Measurements from ENCODE around the gene SLC39A10. TPM values are rescaled to one million over a fixed set of nuclear protein-coding genes. Genes with fewer than 3 reads are reported as not detected.

Gene SLC39A10
- total RNA-seq, 1 donor from 2014 or later = 37.4 TPM

GRCh38 chr2:195628666-195629065, 28.4 kb upstream of the SLC39A10 start:
- no peak overlapping the region for H3K27ac Mint-ChIP-seq (ENCODE audit: unreplicated experiment)
- no peak for TF ChIP-seq CTCF (IDR thresholded peaks at IDR 0.05)
- no peaks in the 10 kb centered on the region for H3K27me3 Mint-ChIP-seq (ENCODE audit: unreplicated experiment)
- DNase-seq (ENCODE audit: extremely low spot score, unreplicated experiment) = no peak
- H3K36me3 Mint-ChIP-seq (ENCODE audit: unreplicated experiment) = no peaks in the 10 kb centered on the region
- H3K9me3 Mint-ChIP-seq (ENCODE audit: unreplicated experiment) = peaks cover 3% of the 10 kb centered on the region
- H3K4me1 Mint-ChIP-seq (ENCODE audit: unreplicated experiment) = no peaks in the 10 kb centered on the region
- H3K4me3 Mint-ChIP-seq (ENCODE audit: unreplicated experiment) = no peak overlapping the region

GRCh38 chr2:195632856-195633572, 24.0 kb upstream of the SLC39A10 start:
- Mint-ChIP-seq H3K27ac (ENCODE audit: unreplicated experiment) (no peak overlapping the region), H3K4me1 (ENCODE audit: unreplicated experiment) (no peaks in the 10 kb centered on the region), H3K27me3 (ENCODE audit: unreplicated experiment) (no peaks in the 10 kb centered on the region), H3K36me3 (ENCODE audit: unreplicated experiment) (no peaks in the 10 kb centered on the region), H3K4me3 (ENCODE audit: unreplicated experiment) (no peak overlapping the region), H3K9me3 (ENCODE audit: unreplicated experiment) (peaks cover 3% of the 10 kb centered on the region)
- TF ChIP-seq CTCF (IDR thresholded peaks at IDR 0.05) = no peak
- no peak for DNase-seq (ENCODE audit: extremely low spot score, unreplicated experiment)

DNA sequence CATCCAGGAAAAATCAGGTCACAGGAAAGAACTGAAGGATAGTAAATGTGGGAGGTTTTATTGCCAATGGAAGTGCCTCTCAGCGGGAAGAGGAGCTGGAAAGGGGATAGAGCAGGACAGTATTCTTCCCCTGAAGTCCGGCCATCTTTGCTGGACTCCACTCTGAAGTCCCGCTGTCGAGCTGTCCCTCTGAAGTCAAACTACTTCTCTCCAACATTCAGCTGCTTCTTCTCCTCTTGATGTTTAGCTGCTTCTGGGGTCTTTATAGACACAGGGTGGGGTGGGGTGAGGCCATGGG, 23.5 kb upstream of the SLC39A10 start:
- TF ChIP-seq CTCF (IDR thresholded peaks at IDR 0.05) = no peak
- no peak overlapping the region for H3K4me3 Mint-ChIP-seq (ENCODE audit: unreplicated experiment)
- no peaks in the 10 kb centered on the region for H3K27me3 Mint-ChIP-seq (ENCODE audit: unreplicated experiment)
- no peak for DNase-seq (ENCODE audit: extremely low spot score, unreplicated experiment)
- H3K4me1 Mint-ChIP-seq (ENCODE audit: unreplicated experiment) = no peaks in the 10 kb centered on the region
- H3K9me3 Mint-ChIP-seq (ENCODE audit: unreplicated experiment) = peaks cover 3% of the 10 kb centered on the region
- no peak overlapping the region for H3K27ac Mint-ChIP-seq (ENCODE audit: unreplicated experiment)
- H3K36me3 Mint-ChIP-seq (ENCODE audit: unreplicated experiment) = no peaks in the 10 kb centered on the region

DNA sequence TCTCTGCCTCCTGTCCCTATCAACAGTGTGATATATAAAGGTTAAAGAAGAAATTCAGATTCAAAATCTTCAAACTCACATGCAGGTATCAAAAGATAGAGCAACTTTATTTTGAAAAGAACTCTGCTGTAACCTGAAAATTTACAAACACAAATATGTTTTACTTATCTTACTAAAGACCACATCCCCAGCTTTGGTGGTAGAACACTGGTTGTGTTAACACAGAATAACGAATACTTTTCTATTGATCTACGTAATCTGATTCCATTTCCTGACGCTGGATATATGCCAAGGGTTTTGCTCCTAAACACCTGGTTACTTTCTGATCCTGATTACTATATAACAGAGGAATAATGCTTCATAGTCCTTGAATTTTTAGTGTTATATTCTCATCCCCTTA, 23.1 kb upstream of the SLC39A10 start:
- no peak for DNase-seq (ENCODE audit: extremely low spot score, unreplicated experiment)
- TF ChIP-seq CTCF (IDR thresholded peaks at IDR 0.05) = no peak
- no peak overlapping the region for H3K4me3 Mint-ChIP-seq (ENCODE audit: unreplicated experiment)
- H3K36me3 Mint-ChIP-seq (ENCODE audit: unreplicated experiment) = no peaks in the 10 kb centered on the region
- H3K27me3 Mint-ChIP-seq (ENCODE audit: unreplicated experiment) = no peaks in the 10 kb centered on the region
- H3K9me3 Mint-ChIP-seq (ENCODE audit: unreplicated experiment) = peaks cover 3% of the 10 kb centered on the region
- H3K4me1 Mint-ChIP-seq (ENCODE audit: unreplicated experiment) = no peaks in the 10 kb centered on the region
- H3K27ac Mint-ChIP-seq (ENCODE audit: unreplicated experiment) = no peak overlapping the region

- Mint-ChIP-seq H3K27ac (ENCODE audit: unreplicated experiment) (no peak overlapping the region), H3K27me3 (ENCODE audit: unreplicated experiment) (no peaks in the 10 kb centered on the region), H3K36me3 (ENCODE audit: unreplicated experiment) (no peaks in the 10 kb centered on the region), H3K4me1 (ENCODE audit: unreplicated experiment) (no peaks in the 10 kb centered on the region), H3K9me3 (ENCODE audit: unreplicated experiment) (peaks cover 3% of the 10 kb centered on the region), H3K4me3 (ENCODE audit: unreplicated experiment) (no peak overlapping the region)
- TF ChIP-seq CTCF (IDR thresholded peaks at IDR 0.05) = no peak
- no peak for DNase-seq (ENCODE audit: extremely low spot score, unreplicated experiment)
Observed at GRCh38 chr2:195636890-195637289, 20.1 kb upstream of the SLC39A10 start.
